Measurements from ENCODE around the gene DIDO1.

The DIDO1 gene

GRCh38 chr20:62907384-62908317 lies 18.7 kb downstream of the DIDO1 start:
- peak; percentile 46 for DNase-seq

GRCh38 chr20:62906647-62907375 lies 19.5 kb downstream of the DIDO1 start:
- DNase-seq = no peak

GRCh38 chr20:62906209-62906608 lies 20.1 kb downstream of the DIDO1 start:
- no peak for DNase-seq

GRCh38 chr20:62905536-62906117 lies 20.7 kb downstream of the DIDO1 start:
- DNase-seq = no peak

- no peak for DNase-seq
Observed at GRCh38 chr20:62902926-62903615, 23.2 kb downstream of the DIDO1 start.

GRCh38 chr20:62901891-62902290 lies 24.4 kb downstream of the DIDO1 start:
- no peak for DNase-seq

- no peak for DNase-seq
Observed at GRCh38 chr20:62900692-62901584, 25.4 kb downstream of the DIDO1 start.

GRCh38 chr20:62900052-62900691 lies 26.1 kb downstream of the DIDO1 start:
- DNase-seq = peak; percentile 77

GRCh38 chr20:62899633-62900051 lies 26.7 kb downstream of the DIDO1 start:
- no peak for DNase-seq

- no peak for DNase-seq
Observed at GRCh38 chr20:62898970-62899632, 27.2 kb downstream of the DIDO1 start.

- no peak for DNase-seq
Observed at GRCh38 chr20:62898093-62898964, 28.0 kb downstream of the DIDO1 start.

GRCh38 chr20:62897666-62898065 lies 28.6 kb downstream of the DIDO1 start:
- DNase-seq = no peak

GRCh38 chr20:62896526-62896925 lies 29.8 kb downstream of the DIDO1 start:
- no peak for DNase-seq

GRCh38 chr20:62895539-62895938 lies 30.8 kb downstream of the DIDO1 start:
- no peak for DNase-seq

- no peak for DNase-seq
Observed at GRCh38 chr20:62894261-62894660, 32.0 kb downstream of the DIDO1 start.

- DNase-seq = no peak
Observed at GRCh38 chr20:62893700-62894099, 32.6 kb downstream of the DIDO1 start.

- no peak for DNase-seq
Observed at GRCh38 chr20:62892348-62893304, 33.7 kb downstream of the DIDO1 start.

GRCh38 chr20:62891111-62891510 lies 35.2 kb downstream of the DIDO1 start:
- no peak for DNase-seq

GRCh38 chr20:62890444-62890843 lies 35.9 kb downstream of the DIDO1 start:
- no peak for DNase-seq

All from activated CD8-positive, alpha-beta memory T cell treated with anti-CD3 and anti-CD28 coated beads, Interleukin-2, amount 50 U/mL, for 4 hours (primary cell).